Measurements from ENCODE around the gene PGLYRP1.

Gene PGLYRP1

DNA sequence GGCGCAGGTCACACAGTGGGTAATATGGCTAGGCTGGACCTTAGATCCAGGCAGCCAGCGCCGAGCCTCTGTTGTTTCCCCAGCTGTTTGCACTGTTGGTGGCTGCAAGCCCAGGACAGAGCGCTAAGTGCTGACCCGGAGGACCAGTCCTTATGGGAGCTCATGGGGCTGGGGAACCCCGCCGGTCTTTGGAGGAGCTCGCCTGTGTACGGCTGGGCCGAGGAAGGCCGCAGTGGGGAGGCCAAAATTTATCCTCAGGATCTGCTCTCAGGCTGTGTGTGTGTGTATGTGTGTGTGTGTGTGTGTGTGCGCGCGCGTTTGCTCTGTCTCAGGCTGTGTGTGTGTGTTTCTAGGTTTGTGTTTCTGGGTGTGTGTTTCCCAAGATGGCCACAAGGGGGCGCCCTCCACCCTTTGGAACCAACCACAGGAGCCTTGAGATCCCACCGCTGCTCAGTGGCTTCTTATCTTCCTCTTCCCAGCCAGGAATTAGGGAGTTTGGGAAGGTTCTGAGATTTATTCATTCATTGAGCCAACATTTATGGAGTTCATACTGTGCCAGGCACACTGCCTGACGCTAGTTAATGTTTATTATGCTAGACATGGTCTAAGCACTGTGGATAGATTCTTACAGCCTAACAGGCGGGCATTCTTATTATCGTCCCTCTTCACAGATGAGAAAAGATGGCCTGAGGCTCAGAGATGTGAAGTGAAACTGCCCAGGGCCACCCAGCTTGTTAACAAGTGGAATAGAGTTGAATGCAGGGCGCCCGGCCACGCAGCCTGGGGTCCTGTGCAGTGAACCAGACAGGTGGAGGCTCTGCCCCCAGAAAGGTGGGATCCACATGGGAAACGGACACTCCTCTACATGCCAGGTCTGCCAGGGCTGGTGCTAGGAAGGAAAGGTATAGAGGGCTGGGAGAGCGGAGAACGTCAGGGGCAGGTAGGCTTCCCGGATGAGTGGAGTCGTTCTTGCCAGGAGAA lies 13.0 kb downstream of the PGLYRP1 start:
- in situ Hi-C loops (cut with MboI; ENCODE audit: low pct_unique_long_range_greater_than_20kb, low sequenced_read_pairs), result no loop called here
- DNase-seq, result peak; percentile 85

DNA sequence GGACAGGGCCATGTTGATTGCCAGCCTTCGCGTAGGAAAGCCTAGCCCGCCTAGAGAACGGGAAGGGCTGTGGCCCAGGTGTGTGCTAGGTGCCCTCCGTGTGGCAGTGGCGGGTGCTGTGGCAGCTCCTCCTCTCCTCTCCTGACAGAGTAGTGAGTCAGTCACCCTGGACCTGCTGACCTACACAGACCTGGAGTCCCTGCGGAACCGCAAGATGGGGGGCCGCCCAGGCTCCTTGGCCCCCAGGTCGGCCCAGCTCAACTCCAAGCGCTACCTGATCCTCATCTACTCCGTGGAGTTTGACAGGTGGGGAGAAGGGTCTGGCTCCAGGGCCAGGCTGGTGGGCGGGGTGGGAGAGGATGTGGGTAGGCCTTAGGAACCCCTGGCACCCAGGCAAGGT lies 16.4 kb downstream of the PGLYRP1 start:
- in situ Hi-C loops (cut with MboI; ENCODE audit: low pct_unique_long_range_greater_than_20kb, low sequenced_read_pairs), result no loop called here
- DNase-seq, result no peak

DNA sequence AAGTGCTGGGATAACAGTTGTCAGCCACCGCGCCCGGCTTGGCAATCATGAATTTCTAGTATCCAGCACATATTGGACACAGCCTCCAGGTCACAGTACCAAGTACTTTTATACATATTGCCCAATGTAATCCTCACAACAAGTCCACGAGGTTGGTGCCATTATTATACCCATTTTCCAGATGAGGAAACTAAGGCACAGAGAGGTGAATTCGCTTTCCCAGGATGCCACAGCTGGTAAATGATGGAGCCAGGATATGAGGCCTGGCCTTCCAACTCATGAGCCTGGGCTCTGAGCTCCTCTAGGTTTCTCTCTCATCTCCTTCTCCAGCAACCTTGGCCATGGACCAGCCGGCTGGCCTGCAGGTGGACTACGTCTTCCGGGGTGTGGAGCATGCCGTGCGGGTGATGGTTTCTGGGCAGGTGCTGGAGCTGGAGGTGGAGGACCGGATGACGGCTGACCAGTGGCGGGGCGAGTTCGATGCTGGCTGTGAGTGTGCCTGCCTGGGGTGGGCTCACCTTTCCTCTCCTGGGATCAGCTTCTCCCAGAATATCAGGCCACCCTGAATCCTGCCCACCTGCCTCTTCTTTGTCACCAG lies 20.1 kb downstream of the PGLYRP1 start:
- in situ Hi-C loops (cut with MboI; ENCODE audit: low pct_unique_long_range_greater_than_20kb, low sequenced_read_pairs), result no loop called here
- no peak for DNase-seq

DNA sequence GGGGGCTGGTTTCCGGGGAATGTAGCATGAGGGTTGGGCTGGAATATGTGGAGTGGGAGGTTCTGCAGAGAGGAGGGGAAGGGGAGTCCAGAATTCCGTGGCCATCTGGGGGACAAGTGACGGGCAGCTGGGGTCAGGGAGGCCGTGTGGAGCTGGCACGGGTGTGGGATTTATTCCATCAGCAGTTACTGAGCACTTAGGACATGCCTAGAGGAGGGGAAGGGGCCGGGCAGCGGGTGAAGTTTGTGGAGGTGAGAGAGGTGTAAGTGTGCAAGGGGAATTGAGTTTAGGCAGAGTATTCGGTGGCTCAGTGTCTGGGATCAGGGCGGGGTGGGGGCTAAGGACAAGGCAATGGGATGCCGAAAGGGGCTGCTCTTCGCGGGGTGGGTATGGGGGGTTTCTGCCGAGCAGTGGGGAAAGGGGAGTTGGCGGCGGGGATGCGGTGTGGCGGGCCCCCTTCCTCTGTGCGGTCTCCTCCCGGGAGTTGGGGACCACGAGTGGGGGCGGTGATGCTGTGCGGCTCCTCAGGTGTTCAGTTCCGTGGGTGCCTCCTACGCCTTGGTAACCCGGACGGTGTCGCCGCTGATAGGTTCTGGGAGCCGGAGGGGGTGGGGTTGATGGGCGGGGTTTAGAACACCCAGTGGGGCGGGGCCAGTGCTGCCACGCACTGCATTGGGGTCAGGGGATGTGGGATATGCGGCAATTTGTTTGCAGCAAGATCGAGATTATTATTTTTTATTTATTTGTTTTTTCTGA lies 22.2 kb downstream of the PGLYRP1 start:
- in situ Hi-C loops (cut with MboI; ENCODE audit: low pct_unique_long_range_greater_than_20kb, low sequenced_read_pairs), result no loop called here
- no peak for DNase-seq

DNA sequence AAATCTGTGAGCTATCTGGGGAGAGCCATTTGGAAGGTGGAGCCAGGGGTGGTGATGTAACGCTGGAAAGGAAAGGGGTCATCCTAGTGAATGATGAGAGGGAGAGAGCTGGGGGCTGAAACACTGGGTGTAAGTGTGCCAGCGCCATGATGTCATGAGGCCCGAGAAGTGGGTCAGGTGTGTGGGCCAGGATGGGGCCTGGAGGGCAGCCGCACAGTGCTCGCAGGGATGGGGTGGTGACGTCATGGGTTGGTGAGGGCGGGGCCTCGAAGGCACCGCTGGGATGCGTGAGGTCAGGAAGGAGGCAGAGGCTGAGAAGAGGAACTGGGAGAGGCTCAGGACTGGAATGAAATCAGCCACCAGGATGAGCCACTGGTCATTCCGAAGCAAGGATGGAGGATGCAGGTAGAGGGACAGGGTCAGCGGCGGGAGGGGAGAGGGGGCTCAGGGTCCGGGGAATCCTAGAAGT lies 23.2 kb downstream of the PGLYRP1 start:
- DNase-seq, result no peak
- in situ Hi-C loops (cut with MboI; ENCODE audit: low pct_unique_long_range_greater_than_20kb, low sequenced_read_pairs), result no loop called here

DNA sequence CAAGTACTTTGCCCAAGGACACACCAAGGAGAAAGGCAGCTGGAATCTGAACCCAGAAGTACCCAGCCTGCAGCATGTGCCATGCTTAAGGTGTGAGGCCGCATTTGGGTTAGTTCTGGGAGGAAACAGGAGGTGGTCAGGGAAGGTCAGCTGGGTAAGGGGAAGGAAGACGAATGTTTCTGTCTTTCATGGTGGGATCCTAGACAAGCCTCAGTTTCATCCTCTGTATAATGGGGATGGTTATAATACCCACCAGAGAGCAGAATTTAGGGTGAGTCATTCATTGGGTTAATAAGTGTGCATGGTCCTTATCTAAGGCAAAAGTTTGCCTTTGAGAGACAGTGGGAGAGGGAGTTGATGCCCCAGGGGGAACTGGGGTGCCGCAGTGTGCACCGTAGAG lies 24.0 kb downstream of the PGLYRP1 start:
- DNase-seq, result no peak
- in situ Hi-C loops (cut with MboI; ENCODE audit: low pct_unique_long_range_greater_than_20kb, low sequenced_read_pairs), result no loop called here

DNA sequence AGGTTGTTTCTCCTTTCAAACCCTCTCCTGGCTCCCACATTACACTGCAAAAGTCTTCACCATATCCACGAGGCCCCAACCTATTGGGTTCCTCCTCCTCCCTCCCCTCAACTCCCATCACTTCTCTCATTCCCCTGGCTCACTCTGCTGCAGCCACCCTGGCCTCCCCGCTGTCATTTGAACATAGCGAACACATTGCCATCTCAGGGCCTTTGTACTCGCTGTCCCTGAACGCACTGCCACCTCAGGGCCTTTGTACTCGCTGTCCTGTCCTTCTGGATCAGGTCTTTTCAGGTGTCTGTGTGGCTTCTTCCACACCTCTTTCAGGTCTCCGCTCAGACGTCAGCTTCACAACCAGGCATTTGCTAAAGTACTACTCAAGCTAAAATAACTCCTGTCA lies 25.9 kb downstream of the PGLYRP1 start:
- in situ Hi-C loops (cut with MboI; ENCODE audit: low pct_unique_long_range_greater_than_20kb, low sequenced_read_pairs), result no loop called here
- no peak for DNase-seq

DNA sequence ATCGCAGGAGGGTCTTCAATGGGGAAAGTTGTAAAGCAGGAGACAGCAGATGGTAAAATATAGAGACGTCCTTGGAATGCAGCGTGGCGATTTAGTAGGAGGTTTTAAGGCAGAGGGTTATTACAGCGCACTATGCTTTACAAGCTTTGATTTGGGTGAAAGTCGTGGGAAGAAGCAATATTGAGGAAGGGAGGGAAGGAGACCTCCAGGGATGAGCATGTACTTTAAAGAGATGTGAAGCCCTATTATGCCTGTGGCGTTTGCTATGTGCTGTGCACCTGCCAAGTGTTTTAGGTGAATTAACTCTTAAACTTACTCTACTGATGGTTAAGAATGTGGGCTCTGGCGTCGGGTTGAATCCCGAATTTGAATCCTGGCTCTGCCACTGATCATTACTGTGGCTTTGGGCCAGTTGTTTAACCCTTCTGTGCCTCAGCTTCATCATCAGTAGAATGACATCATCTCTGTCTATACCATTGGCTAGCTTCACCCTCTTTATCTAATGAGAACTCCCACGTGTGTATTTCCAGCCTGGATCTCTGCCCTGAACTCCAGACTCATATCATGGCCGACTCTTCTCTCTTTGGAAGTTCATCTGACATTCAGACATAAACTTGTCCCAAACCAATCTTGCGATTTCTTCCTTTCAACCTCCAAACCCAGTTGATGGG lies 27.0 kb downstream of the PGLYRP1 start:
- in situ Hi-C loops (cut with MboI; ENCODE audit: low pct_unique_long_range_greater_than_20kb, low sequenced_read_pairs), result no loop called here
- DNase-seq, result no peak

DNA sequence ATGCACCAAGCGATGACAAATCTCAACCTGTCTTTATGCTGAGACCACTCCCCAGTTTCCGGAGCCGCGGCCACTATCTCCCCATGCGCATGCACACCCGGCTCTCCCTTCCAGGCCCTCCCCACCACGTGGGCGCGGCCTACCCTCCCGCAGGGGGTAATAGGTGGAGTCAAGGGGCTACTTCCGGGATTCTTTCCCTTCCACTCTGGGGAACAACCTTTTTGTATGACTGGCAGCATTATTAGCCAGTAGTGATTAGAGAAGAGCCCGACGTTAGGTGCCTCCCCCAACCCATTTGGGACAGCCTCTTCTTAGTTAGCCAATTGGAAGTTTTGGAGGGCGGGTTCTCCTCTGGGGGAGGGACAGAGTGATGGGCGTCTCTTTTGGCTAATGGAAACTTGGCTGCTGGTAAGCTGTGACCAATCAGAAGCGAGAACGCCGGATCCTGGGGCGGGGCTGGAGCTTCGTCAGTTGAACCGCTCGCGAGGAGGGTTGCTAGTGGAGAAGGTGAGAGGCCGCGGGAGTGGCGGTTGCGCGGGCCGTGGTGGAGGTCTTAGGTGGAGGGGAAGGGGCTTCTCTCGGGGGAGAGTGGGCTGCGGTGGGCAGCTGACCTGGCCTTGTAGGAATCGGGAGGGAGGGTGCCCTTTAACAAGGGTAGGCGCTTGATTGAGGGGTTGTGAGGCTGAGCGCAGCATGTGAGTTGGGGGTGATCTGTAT lies 27.7 kb downstream of the PGLYRP1 start, which contains the start of gene CCDC61:
TSS of gene CCDC61 (plus strand) at position 470 of the 717 bp plus-strand sequence. CDS start 7,552 bp downstream, outside the sequence.
- in situ Hi-C loops (cut with MboI; ENCODE audit: low pct_unique_long_range_greater_than_20kb, low sequenced_read_pairs), result no loop called here

DNA sequence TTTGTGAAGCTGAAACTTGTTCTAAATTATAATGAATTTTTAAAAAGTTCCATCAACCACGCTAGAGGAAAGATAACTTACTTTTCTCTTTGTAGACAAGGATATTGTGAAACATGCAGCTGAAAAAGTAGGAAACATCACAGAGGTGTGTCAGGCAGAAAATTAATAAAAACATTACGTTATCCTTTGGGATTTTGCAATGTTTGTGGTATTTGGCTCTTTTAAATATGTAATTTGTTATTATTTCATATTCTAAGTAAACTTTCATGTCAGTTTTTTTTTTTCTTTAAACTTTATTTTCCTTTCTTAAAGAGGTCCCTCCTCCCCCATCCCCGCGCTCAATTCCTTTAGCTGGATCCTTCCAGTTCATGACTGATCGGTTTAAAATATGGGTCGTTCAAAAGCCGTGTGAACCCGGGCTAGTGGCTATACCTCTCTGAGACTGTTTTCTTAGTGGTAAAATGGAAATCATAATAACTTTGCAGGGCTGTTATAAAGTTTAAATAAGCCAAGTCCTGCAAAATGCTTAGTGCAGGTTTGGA lies 28.3 kb downstream of the PGLYRP1 start:
- no peak for DNase-seq
- in situ Hi-C loops (cut with MboI; ENCODE audit: low pct_unique_long_range_greater_than_20kb, low sequenced_read_pairs), result no loop called here

More for the DNA sequence above, 27.7 kb downstream of the PGLYRP1 start, which contains the start of gene CCDC61:
- DNase-seq, result peak; percentile 100

DNA sequence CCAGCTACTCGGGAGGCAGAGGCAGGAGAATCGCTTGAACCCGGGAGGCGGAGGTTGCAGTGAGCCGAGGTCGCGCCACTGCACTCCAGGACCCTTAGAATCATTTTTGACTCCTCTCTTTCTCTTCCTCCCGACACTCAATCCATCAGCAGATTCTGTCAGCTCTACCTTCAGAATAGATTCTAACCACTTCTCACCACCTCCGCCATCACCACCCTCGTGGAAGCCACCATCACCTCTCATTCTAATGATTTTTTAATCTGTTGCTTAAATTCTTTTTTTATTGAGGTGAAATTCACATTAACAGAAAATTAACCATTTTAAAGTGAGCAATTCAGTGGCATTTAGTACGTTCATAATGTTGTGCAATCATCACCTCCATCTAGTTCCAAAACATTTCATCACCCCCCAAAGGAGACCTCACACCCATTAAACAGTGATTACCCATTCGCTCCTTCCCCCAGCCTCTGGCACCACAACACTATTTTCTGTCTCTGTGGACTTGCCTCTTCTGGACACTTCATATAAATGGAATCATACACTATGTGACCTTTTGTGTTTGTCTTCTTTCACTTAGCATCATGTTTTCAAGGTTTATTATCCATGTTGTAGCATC lies 32.6 kb downstream of the PGLYRP1 start:
- no peak for DNase-seq
- in situ Hi-C loops (cut with MboI; ENCODE audit: low pct_unique_long_range_greater_than_20kb, low sequenced_read_pairs), result no loop called here

DNA sequence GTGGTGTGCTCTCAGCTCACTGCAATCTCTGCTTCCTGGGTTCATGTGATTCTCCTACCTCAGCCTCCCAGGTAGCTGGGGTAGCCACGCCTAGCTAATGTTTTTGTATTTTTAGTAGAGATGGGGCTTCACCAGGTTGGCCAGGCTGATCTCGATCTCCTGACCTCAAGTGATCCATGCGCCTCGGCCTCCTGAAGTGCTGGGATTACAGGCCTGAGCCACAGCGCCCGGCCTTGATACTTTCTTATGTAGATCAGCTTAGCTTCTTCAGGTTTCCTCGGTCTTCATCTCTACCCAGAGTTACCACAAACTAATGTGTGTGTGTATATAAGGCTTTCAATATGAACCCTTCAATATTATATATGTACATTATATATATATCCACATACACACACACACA lies 37.5 kb downstream of the PGLYRP1 start:
- in situ Hi-C loops (cut with MboI; ENCODE audit: low pct_unique_long_range_greater_than_20kb, low sequenced_read_pairs), result no loop called here
- DNase-seq, result no peak

DNA sequence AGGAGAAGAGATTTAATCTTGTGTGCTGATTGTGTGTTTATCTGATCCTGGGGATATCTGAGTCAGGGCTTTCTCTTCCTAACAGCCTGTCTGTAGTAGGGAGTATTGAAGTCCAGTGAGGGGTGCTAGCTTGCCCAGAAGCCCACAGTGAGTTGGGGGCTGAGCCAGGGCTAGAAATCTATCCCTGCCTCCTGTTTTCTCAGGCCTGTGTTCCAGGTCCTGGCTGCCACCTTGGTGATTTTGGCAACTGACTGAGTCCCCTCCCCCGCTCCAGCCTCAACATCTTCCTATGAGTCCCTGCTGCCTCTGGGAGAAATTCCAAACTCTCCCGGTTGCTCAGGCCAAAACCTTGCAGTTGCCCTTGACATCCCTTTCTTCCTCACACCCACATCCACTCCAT lies 41.5 kb downstream of the PGLYRP1 start:
- in situ Hi-C loops (cut with MboI; ENCODE audit: low pct_unique_long_range_greater_than_20kb, low sequenced_read_pairs), result no loop called here
- no peak for DNase-seq

DNA sequence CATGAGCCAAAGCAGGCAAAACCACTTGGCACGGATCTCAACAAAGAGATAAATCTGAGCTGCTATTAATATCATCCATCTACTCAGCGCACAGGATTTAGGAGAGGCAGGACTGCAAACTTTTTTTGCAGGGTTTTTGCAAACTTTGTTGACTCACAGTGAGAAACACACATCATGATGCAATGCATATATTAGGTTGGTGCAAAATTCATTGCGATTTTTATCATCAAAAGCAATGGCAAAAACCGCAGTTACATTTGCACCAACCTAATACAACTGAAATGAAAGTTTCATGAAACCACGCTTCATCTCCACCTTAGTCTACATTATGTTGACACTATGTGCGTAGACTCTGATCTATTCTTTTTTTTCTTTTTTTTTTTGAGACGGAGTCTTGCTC lies 44.7 kb downstream of the PGLYRP1 start:
- no peak for DNase-seq
- in situ Hi-C loops (cut with MboI; ENCODE audit: low pct_unique_long_range_greater_than_20kb, low sequenced_read_pairs), result no loop called here

DNA sequence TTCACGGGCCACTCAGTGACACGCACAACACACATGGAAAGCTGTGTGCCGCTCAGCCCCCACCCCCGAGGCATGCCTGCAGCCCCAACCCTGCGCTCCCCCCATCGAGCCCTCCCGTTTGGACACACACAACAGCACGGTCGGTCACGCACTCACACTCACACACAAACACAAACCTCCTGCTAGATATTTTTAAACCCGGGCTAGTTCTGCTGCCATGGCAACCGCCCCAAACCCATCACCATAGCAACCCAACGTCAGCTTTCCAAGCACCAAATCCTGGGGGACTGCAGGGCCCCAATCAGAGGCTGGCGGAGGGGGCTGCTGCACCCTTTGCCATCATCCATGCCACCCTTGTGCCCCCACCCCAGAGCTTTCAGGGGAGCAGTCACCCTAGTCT lies 46.7 kb downstream of the PGLYRP1 start:
- DNase-seq, result peak; percentile 32
- in situ Hi-C loops (cut with MboI; ENCODE audit: low pct_unique_long_range_greater_than_20kb, low sequenced_read_pairs), result no loop called here

DNA sequence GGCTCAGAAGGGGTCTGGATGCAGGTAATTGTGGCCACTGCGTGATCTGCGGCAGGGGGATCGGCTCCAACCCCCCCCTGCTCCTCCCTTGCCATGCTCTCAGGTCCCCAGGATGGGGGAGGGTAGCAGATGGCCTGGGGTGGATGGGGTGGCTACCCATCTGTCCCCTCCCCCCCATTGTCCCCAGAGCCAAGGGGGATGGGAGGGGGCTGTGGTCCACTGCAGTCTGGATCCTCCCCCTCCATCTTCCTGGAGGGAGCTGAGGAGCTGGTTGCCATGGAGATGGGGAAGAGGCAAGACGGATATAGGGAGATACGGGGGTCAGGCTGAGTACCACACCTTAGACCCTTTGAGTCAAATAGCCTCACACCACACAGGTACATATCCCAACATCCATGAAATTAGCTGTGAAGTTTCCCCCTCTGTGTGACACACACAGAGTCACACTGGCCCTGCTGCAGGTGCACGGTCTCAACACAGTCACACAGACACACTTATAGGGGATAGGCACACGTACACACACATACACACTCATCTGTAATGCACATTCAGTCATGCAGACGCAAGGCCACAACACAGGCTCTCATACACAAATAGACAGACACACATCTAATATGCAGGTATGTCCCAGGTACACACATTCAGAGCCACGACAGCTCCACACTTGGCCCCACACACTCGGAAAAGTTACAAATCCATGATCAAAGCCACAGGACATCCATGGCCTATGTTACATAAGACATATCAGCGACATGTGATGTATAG lies 47.4 kb downstream of the PGLYRP1 start:
- in situ Hi-C loops (cut with MboI; ENCODE audit: low pct_unique_long_range_greater_than_20kb, low sequenced_read_pairs), result no loop called here
- DNase-seq, result no peak

Data from KBM-7 (cell line).